ENCODE data around the gene TMEM30A. TPM values are rescaled to one million over a fixed set of nuclear protein-coding genes. Genes with fewer than 3 reads are reported as not detected.

TMEM30A gene
- total RNA-seq (2014; rRNA removed; shearing (Covaris generic)): 32.3 and 33.6 TPM in 2 replicates

GRCh38 chr6:75284632-75285282 lies at the start of gene TMEM30A:
TMEM30A (minus strand) TSS chr6:75284792; CDS start chr6:75284638, 154 bp downstream.
- DNase-seq (ENCODE audit: low spot score): peak; percentile 99

GRCh38 chr6:75333676-75334200 lies 49.1 kb upstream of the TMEM30A start:
- DNase-seq (ENCODE audit: low spot score): no peak

GRCh38 chr6:75331151-75331550 lies 46.6 kb upstream of the TMEM30A start:
- DNase-seq (ENCODE audit: low spot score): no peak

GRCh38 chr6:75329703-75330102 lies 45.1 kb upstream of the TMEM30A start:
- DNase-seq (ENCODE audit: low spot score): no peak

- no peak for DNase-seq (ENCODE audit: low spot score)
Measured at GRCh38 chr6:75327807-75328206, 43.2 kb upstream of the TMEM30A start.

- DNase-seq (ENCODE audit: low spot score): no peak
Measured at GRCh38 chr6:75326557-75327258, 42.1 kb upstream of the TMEM30A start.

GRCh38 chr6:75318900-75319299 lies 34.3 kb upstream of the TMEM30A start:
- DNase-seq (ENCODE audit: low spot score): no peak

GRCh38 chr6:75317503-75318206 lies 33.1 kb upstream of the TMEM30A start:
- DNase-seq (ENCODE audit: low spot score): no peak

- DNase-seq (ENCODE audit: low spot score): no peak
Measured at GRCh38 chr6:75315978-75316377, 31.4 kb upstream of the TMEM30A start.

GRCh38 chr6:75308250-75308988 lies 23.8 kb upstream of the TMEM30A start:
- DNase-seq (ENCODE audit: low spot score): no peak

GRCh38 chr6:75307364-75308004 lies 22.9 kb upstream of the TMEM30A start:
- DNase-seq (ENCODE audit: low spot score): no peak

GRCh38 chr6:75306064-75306463 lies 21.5 kb upstream of the TMEM30A start:
- no peak for DNase-seq (ENCODE audit: low spot score)

GRCh38 chr6:75305573-75305972 lies 21.0 kb upstream of the TMEM30A start:
- DNase-seq (ENCODE audit: low spot score): no peak

GRCh38 chr6:75302280-75302679 lies 17.7 kb upstream of the TMEM30A start:
- DNase-seq (ENCODE audit: low spot score): no peak

GRCh38 chr6:75301537-75301936 lies 16.9 kb upstream of the TMEM30A start:
- no peak for DNase-seq (ENCODE audit: low spot score)

GRCh38 chr6:75301088-75301487 lies 16.5 kb upstream of the TMEM30A start:
- no peak for DNase-seq (ENCODE audit: low spot score)

- no peak for DNase-seq (ENCODE audit: low spot score)
Measured at GRCh38 chr6:75300531-75300855, 15.9 kb upstream of the TMEM30A start.

GRCh38 chr6:75299801-75300530 lies 15.4 kb upstream of the TMEM30A start:
- no peak for DNase-seq (ENCODE audit: low spot score)

GRCh38 chr6:75296811-75297779 lies 12.5 kb upstream of the TMEM30A start:
- DNase-seq (ENCODE audit: low spot score): peak; percentile 78

All from HT-29 (cell line).